K562 (cell line): Measurements from ENCODE around the gene NDUFC2. TPM values are rescaled to one million over a fixed set of nuclear protein-coding genes. Genes with fewer than 3 reads are reported as not detected.

Experiments used
- ATAC-seq: fragments of 200-7000 bp; cut with Tn5 transposase; 3 replicates; pipeline ENCODE4 v1.9.1; 2020; ENCODE audit warnings: moderate library complexity
- BruUV-seq: library from RNA; stranded (reverse); fragments of 400-500 nt; replicated peaks from 2 replicates; lab custom pipeline; 2021; lab: Mats Ljungman, UMichigan
- CTCF ChIA-PET: fragments of 300-600 bp; formaldehyde crosslinking; extraction: SDS; loops from one replicate; lab custom pipeline; 2021; ENCODE audit warnings: low intra/inter-chr PET ratio; lab: Yijun Ruan, JAX
- POLR2A ChIA-PET: fragments of 300-600, 350-650 bp; sonication (Branson Sonifier 250); formaldehyde crosslinking; extraction: SDS; loops from one replicate; lab custom pipeline; 2021; ENCODE audit warnings: antibody characterized with exemption, inconsistent platforms; lab: Yijun Ruan, JAX
- DNase-seq, 4 experiments: peaks; one replicate each; pipeline versions ENCODE4 v3.0.0 to v3.0.0-alpha.2; 2011 to 2018; ENCODE audit warnings: low spot score in 3 of 4, mixed read lengths in 3 of 4; ENCODE audit errors: extremely low read depth in 1 of 4
- FAIRE-seq: peaks from 2 replicates; lab custom pipeline; 2011; peaks lifted over from hg19 to GRCh38; lab: Jason Lieb, UNC
- H2AFZ ChIP-seq: 2 replicates; pipeline ENCODE4 v1.6.0; 2011; ENCODE audit warnings: low read depth, low read length, control low read depth, inconsistent platforms
- H3K27ac ChIP-seq: fragments of 200-600 bp; 3 replicates; pipeline ENCODE4 v1.8.0; 2011; ENCODE audit warnings: low read depth, mild to moderate bottlenecking, control low read depth, inconsistent platforms, low read length, moderate library complexity, mixed read lengths; ENCODE audit errors: extremely low read depth
- H3K27me3 ChIP-seq, 2 experiments: fragments of 300-600 bp in 1 of 2; 2 replicates in 1 of 2; 3 replicates in 1 of 2; pipeline versions ENCODE4 v1.6.0 to v1.8.0; 2011; ENCODE audit warnings: inconsistent platforms in 2 of 2, low read length in 2 of 2, mild to moderate bottlenecking in 1 of 2, mixed read lengths in 1 of 2, moderate library complexity in 1 of 2; ENCODE audit not compliant: control insufficient read depth in 2 of 2, insufficient read depth in 2 of 2
- H3K36me3 ChIP-seq: fragments of 300-600 bp; 3 replicates; pipeline ENCODE4 v1.8.0; 2011; ENCODE audit warnings: mild to moderate bottlenecking, low read length, inconsistent platforms; ENCODE audit not compliant: control insufficient read depth, insufficient read depth
- H3K4me1 ChIP-seq, 2 experiments: fragments of 200-600 bp in 1 of 2; replicated peaks in 1 of 2; 2 replicates in 1 of 2; 3 replicates in 1 of 2; pipeline versions ENCODE4 v1.5.1 to v1.8.0; 2011; ENCODE audit warnings: inconsistent platforms in 2 of 2, low read length in 2 of 2, mild to moderate bottlenecking in 1 of 2, mixed read lengths in 1 of 2, moderate library complexity in 1 of 2; ENCODE audit not compliant: control insufficient read depth in 2 of 2, insufficient read depth in 2 of 2
- H3K4me2 ChIP-seq: 2 replicates; pipeline ENCODE4 v1.6.1; 2011; ENCODE audit warnings: low read length, control low read depth, inconsistent platforms, mixed read lengths; ENCODE audit not compliant: insufficient read depth
- H3K4me3 ChIP-seq: fragments of 200-600 bp; sonication (generic), shearing (Covaris generic); 2 replicates; pipeline ENCODE4 v1.5.1; 2016; ENCODE audit warnings: control low read depth, inconsistent platforms
- H3K79me2 ChIP-seq: fragments of 200-600 bp; 3 replicates; pipeline ENCODE4 v1.8.0; 2011; ENCODE audit warnings: low read length, inconsistent platforms; ENCODE audit not compliant: control insufficient read depth, insufficient read depth
- H3K9ac ChIP-seq, 2 experiments: 2 replicates each; pipeline versions ENCODE4 v1.6.0 to v1.6.1; 2011; ENCODE audit warnings: low read depth in 2 of 2, low read length in 2 of 2, control low read depth in 1 of 2, inconsistent platforms in 1 of 2, mild to moderate bottlenecking in 1 of 2, mixed read lengths in 1 of 2; ENCODE audit not compliant: insufficient read depth in 1 of 2
- H3K9me1 ChIP-seq: one replicate; pipeline ENCODE4 v1.6.0; 2011; ENCODE audit warnings: inconsistent platforms, mild to moderate bottlenecking, low read length, moderate library complexity; ENCODE audit not compliant: control insufficient read depth, insufficient read depth
- H3K9me3 ChIP-seq: replicated peaks from 2 replicates; pipeline ENCODE4 v1.5.1; 2011; ENCODE audit warnings: low read depth, low read length, inconsistent platforms; ENCODE audit not compliant: control insufficient read depth, insufficient read depth
- H4K20me1 ChIP-seq: replicated peaks from 2 replicates; pipeline ENCODE4 v1.6.1; 2011; ENCODE audit warnings: low read length, inconsistent platforms, mixed read lengths; ENCODE audit not compliant: control insufficient read depth, insufficient read depth
- CBFA2T3 ChIP-seq: fragments of 450-650 bp; IDR thresholded peaks from 2 replicates; pipeline ENCODE4 v1.6.1; 2017
- CEBPB ChIP-seq: fragments of 450-650 bp; IDR thresholded peaks from 2 replicates; pipeline ENCODE4 v1.6.1; 2016; ENCODE audit warnings: missing genetic modification characterization, missing compliant biosample characterization
- CEBPG ChIP-seq, 3 experiments: fragments of 200-800 bp in 1 of 3; sonication (Bioruptor generic) in 1 of 3; sonication (generic) in 1 of 3; formaldehyde crosslinking in 1 of 3; IDR thresholded peaks in 2 of 3; conservative IDR thresholded peaks in 1 of 3; 2 replicates each; pipeline versions ENCODE4 v1.6.1 to v1.8.0; 2016 to 2022; ENCODE audit warnings: missing compliant biosample characterization in 2 of 3, missing genetic modification characterization in 2 of 3, mild to moderate bottlenecking in 1 of 3, missing genetic modification reagents in 1 of 3
- CTBP1 ChIP-seq: fragments of 450-650 bp; IDR thresholded peaks from 2 replicates; pipeline ENCODE4 v1.6.1; 2016; ENCODE audit warnings: borderline replicate concordance
- CXXC5 ChIP-seq: fragments of 250-450 bp; sonication (Bioruptor Pico); IDR thresholded peaks from 2 replicates; pipeline ENCODE4 v1.8.0; 2022; ENCODE audit warnings: inconsistent platforms, mild to moderate bottlenecking, moderate library complexity
- DPF2 ChIP-seq: fragments of 450-650 bp; IDR thresholded peaks from 2 replicates; pipeline ENCODE4 v1.6.1; 2016
- HDAC1 ChIP-seq, 2 experiments: fragments of 450-650 bp; IDR thresholded peaks; 2 replicates each; pipeline ENCODE4 v1.6.1; 2016 to 2017; ENCODE audit warnings: inconsistent platforms in 1 of 2, mild to moderate bottlenecking in 1 of 2, moderate library complexity in 1 of 2
- MTA3 ChIP-seq: fragments of 450-650 bp; formaldehyde crosslinking; IDR thresholded peaks from 2 replicates; pipeline ENCODE4 v1.6.1; 2017; ENCODE audit warnings: mild to moderate bottlenecking, borderline replicate concordance
- NFE2 ChIP-seq: IDR thresholded peaks from 2 replicates; pipeline ENCODE4 v1.6.1; 2014; ENCODE audit warnings: antibody characterized with exemption, low read depth
- SREBF2 ChIP-seq: sonication (generic); formaldehyde crosslinking; IDR thresholded peaks from 2 replicates; pipeline ENCODE4 v1.4.0; 2020; ENCODE audit warnings: mild to moderate bottlenecking, missing genetic modification reagents
- ZNF41 ChIP-seq: fragments of 250-450 bp; sonication (Bioruptor Pico); conservative IDR thresholded peaks from 2 replicates; pipeline ENCODE4 v1.4.0; 2020; ENCODE audit warnings: mild to moderate bottlenecking
- WGBS: fragments of 100-300 bp; shearing (Covaris generic); methylation state at CpG from one replicate; pipeline ENCODE4 v1.1.6; 2016; ENCODE audit warnings: low coverage, mixed read lengths; ENCODE audit not compliant: insufficient coverage; ENCODE audit errors: missing lambda C conversion rate; 5-methylcytosine and 5-hydroxymethylcytosine counted together
- in situ Hi-C: fragments of 300-500 bp; cut with MboI; formaldehyde crosslinking; loops from 4 replicates; pipeline ENCODE4 v1.15.0; 2018; ENCODE audit warnings: inconsistent platforms, mixed read lengths
- intact Hi-C: fragments of 100-400 bp; cut with micrococcal nuclease; formaldehyde crosslinking; loops from 2 replicates; pipeline ENCODE4 v1.14.2; 2022
- polyA plus RNA-seq, 8 experiments: library from polyadenylated mRNA; depleted of rRNA in 4 of 8; stranded (reverse) in 5 of 8; unstranded in 3 of 8; fragments of >200 nt; fragmentation: Nextera tagmentation in 2 of 8; fragmentation: Illumina TruSeq in 1 of 8; extraction: Ambion mirVana in 2 of 8; extraction: Trizol in 1 of 8; gene quantifications; 2 replicates each; pipeline versions ENCODE4 v1.2.1 to v1.2.3, GENCODE V29; 2011 to 2014; ENCODE audit warnings: inconsistent platforms in 1 of 8, missing spikeins in 1 of 8
- total RNA-seq, 7 experiments: library from RNA; depleted of rRNA in 6 of 7; stranded (reverse); fragments of >200 nt in 6 of 7; fragmentation: Illumina TruSeq in 2 of 7; extraction: Trizol in 2 of 7; gene quantifications; 2 replicates each; pipeline versions ENCODE4 v1.2.1 to v1.2.3, GENCODE V29; 2011 to 2021; ENCODE audit warnings: low replicate concordance in 1 of 7
- TF ChIP-seq, protein P1 (sequence below): fragments of 200-800 bp; sonication (Bioruptor generic); IDR thresholded peaks from 2 replicates; pipeline ENCODE4 v1.6.1; 2017; ENCODE audit warnings: missing genetic modification characterization, missing compliant biosample characterization
- TF ChIP-seq, protein P2 (sequence below): fragments of 250-450 bp; sonication (Bioruptor Pico); IDR thresholded peaks from 2 replicates; pipeline ENCODE4 v1.5.0; 2021
- TF ChIP-seq, protein P3 (sequence below): fragments of 450-650 bp; formaldehyde crosslinking; IDR thresholded peaks from 2 replicates; pipeline ENCODE4 v1.4.0; 2022; ENCODE audit warnings: missing genetic modification characterization
- TF ChIP-seq, protein P4 (sequence below): fragments of 450-650 bp; IDR thresholded peaks from 2 replicates; pipeline ENCODE4 v1.6.1; 2018; ENCODE audit not compliant: partially characterized antibody

NDUFC2 gene
- total and polyA plus RNA-seq, 9 of the 15 experiments (the other 6 are each of a cell fraction or from before 2014, with no cell fraction given), result 168 to 1,119 (median 442) TPM

DNA sequence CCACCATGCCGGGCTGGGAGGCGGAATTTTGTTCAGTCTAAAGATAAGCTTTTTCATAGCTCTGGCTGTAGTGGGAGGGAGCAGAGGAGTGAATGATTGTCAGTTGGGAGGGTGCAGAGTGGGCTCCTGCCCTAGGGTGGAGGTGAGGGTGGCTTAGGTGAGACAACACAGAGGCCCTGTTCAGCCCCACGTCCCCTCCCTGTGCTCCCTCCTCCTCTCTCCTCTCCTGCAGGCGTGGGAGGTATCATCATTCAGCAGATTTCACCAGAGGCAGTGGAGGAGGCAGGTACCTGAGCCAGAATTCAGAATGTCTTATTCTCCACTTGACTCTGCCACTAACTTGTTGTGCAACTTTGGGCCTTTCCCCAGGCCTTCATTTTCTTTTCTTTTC is 17.7 kb downstream of the NDUFC2 start:
- no peak overlapping the region for H3K4me3 ChIP-seq
- peaks cover 13 to 28% of the 10 kb centered on the region in 2 experiments for H3K4me1 ChIP-seq
- peak overlapping the region; percentile 10; the same call in 1 of the 2 replicates for H2AFZ ChIP-seq
- ATAC-seq (peak; percentile 78), FAIRE-seq (peak; percentile 89), DNase-seq (peak; percentile 57 to 64 (median 60))
- H3K27me3 ChIP-seq, result no peaks in the 10 kb centered on the region
- intact Hi-C loops (no loop called here), in situ Hi-C loops (no loop called here)
- H3K9me1 ChIP-seq, result no peaks in the 10 kb centered on the region
- H3K9ac ChIP-seq, result peak overlapping the region in 1 of 2 experiments; percentile 83; a peak in 1 of 4 replicates
- no peak overlapping the region for H3K4me2 ChIP-seq
- POLR2A ChIA-PET, result interaction anchor here (0.6 to 2.4 kb wide), 6 partner anchors 8 to 17 kb away, joined by 3 to 7 read pairs (median 3); partner anchors contain the start of gene NDUFC2
- no TSS peak for BruUV-seq
- no peaks in the 10 kb centered on the region; the same call in 2 of the 3 replicates for H3K36me3 ChIP-seq
- CTCF ChIA-PET, result no interaction called here
- H3K79me2 ChIP-seq, result no peaks in the 10 kb centered on the region
- H3K27ac ChIP-seq, result peak overlapping the region; percentile 14; the same call in 1 of the 3 replicates
- 21% methylated on average over 4 of the region's 4 CpGs for WGBS
- H4K20me1 ChIP-seq, result no peaks in the 10 kb centered on the region
- no peaks in the 10 kb centered on the region for H3K9me3 ChIP-seq
- TF ChIP-seq CEBPG (CRISPR knock-in tag; IDR thresholded peaks at IDR 0.05) (no peak), CEBPG (tag; conservative IDR thresholded peaks at IDR 0.05 in 1 of 2, IDR thresholded peaks at IDR 0.05 in 1 of 2) (peak in 1 of 2 experiments; percentile 64; a peak in 2 of 4 replicates), CXXC5 (0 out of 2 replicates have a peak, but pooled peaks have one; percentile 6), NFE2 (peak; percentile 47; the same call in 1 of the 2 replicates), MTA3 (peak; percentile 39; the same call in 1 of the 2 replicates), CBFA2T3 (0 out of 2 replicates have a peak, but pooled peaks have one; percentile 3), HDAC1 (IDR thresholded peaks at IDR 0.05) (0 out of 4 replicates have a peak, but pooled peaks of 1 of the 2 experiments have one; percentile 28), CEBPB (tag) (peak; percentile 84), SREBF2 (CRISPR knock-in tag) (no peak), CTBP1 (peak; percentile 37; the same call in 1 of the 2 replicates), DPF2 (peak; percentile 52; the same call in 1 of the 2 replicates), ZNF41 (CRISPR knock-in tag) (no peak)
- TF ChIP-seq, protein P1, sequence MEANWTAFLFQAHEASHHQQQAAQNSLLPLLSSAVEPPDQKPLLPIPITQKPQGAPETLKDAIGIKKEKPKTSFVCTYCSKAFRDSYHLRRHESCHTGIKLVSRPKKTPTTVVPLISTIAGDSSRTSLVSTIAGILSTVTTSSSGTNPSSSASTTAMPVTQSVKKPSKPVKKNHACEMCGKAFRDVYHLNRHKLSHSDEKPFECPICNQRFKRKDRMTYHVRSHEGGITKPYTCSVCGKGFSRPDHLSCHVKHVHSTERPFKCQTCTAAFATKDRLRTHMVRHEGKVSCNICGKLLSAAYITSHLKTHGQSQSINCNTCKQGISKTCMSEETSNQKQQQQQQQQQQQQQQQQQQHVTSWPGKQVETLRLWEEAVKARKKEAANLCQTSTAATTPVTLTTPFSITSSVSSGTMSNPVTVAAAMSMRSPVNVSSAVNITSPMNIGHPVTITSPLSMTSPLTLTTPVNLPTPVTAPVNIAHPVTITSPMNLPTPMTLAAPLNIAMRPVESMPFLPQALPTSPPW (CRISPR knock-in tag), result peak; percentile 63
- TF ChIP-seq, protein P2, sequence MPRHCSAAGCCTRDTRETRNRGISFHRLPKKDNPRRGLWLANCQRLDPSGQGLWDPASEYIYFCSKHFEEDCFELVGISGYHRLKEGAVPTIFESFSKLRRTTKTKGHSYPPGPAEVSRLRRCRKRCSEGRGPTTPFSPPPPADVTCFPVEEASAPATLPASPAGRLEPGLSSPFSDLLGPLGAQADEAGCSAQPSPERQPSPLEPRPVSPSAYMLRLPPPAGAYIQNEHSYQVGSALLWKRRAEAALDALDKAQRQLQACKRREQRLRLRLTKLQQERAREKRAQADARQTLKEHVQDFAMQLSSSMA (CRISPR knock-in tag), result no peak
- TF ChIP-seq, protein P3, sequence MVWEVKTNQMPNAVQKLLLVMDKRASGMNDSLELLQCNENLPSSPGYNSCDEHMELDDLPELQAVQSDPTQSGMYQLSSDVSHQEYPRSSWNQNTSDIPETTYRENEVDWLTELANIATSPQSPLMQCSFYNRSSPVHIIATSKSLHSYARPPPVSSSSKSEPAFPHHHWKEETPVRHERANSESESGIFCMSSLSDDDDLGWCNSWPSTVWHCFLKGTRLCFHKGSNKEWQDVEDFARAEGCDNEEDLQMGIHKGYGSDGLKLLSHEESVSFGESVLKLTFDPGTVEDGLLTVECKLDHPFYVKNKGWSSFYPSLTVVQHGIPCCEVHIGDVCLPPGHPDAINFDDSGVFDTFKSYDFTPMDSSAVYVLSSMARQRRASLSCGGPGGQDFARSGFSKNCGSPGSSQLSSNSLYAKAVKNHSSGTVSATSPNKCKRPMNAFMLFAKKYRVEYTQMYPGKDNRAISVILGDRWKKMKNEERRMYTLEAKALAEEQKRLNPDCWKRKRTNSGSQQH, result no peak
- TF ChIP-seq, protein P4, sequence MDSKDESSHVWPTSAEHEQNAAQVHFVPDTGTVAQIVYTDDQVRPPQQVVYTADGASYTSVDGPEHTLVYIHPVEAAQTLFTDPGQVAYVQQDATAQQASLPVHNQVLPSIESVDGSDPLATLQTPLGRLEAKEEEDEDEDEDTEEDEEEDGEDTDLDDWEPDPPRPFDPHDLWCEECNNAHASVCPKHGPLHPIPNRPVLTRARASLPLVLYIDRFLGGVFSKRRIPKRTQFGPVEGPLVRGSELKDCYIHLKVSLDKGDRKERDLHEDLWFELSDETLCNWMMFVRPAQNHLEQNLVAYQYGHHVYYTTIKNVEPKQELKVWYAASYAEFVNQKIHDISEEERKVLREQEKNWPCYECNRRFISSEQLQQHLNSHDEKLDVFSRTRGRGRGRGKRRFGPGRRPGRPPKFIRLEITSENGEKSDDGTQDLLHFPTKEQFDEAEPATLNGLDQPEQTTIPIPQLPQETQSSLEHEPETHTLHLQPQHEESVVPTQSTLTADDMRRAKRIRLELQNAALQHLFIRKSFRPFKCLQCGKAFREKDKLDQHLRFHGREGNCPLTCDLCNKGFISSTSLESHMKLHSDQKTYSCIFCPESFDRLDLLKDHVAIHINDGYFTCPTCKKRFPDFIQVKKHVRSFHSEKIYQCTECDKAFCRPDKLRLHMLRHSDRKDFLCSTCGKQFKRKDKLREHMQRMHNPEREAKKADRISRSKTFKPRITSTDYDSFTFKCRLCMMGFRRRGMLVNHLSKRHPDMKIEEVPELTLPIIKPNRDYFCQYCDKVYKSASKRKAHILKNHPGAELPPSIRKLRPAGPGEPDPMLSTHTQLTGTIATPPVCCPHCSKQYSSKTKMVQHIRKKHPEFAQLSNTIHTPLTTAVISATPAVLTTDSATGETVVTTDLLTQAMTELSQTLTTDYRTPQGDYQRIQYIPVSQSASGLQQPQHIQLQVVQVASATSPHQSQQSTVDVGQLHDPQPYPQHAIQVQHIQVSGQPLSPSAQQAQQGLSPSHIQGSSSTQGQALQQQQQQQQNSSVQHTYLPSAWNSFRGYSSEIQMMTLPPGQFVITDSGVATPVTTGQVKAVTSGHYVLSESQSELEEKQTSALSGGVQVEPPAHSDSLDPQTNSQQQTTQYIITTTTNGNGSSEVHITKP, result peak; percentile 50
